IPS-11a (cell line): ENCODE results near the gene KLF12.
A peak's percentile ranks its signal among the peaks of the same experiment; 100 is the strongest.

ENCODE experiments used
- H3K4me3 ChIP-seq: one replicate; pipeline ENCODE4 v1.5.1; 2013; ENCODE audit warnings: low read depth, low read length, control low read depth

The KLF12 gene

DNA sequence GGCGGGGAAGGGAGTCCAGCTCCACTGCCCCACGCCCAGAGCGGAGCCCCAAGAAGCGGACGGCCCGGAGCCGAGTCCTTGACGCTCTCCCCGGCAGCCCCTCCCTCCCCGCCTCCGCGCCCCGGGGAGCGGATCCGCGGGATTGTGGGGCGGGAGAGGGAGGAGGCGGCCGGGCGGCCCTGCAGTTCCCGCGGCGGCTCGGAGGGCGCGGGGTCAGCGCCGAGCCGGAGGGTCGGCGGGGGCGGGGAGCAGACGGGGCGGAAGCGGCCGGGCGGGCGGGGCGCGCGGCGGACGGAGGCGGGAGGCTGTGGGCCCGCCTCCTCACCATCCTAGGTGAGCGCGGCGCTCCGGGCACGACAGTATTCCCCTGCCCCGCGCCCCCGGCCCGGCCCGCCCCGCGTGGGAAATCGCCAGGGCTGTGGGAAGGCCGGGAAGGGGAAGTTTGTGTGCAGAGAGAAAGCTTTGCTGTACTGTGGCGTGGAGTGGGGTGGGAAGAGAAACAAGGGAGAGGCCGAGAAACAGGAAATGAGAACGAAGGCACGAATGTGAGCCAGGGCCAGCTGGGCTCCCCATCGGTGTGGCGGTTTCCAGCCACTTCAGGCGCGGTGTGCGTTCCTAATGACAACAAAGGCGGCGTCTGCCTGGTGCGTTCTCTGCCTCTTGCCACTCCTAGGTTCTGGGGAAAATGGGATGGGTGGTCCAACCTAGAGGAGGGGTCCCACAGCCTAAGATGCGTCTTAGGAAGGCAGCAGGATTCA lies 1.3 kb upstream of the KLF12 start:
- H3K4me3 ChIP-seq = peak overlapping the region; percentile 79

DNA sequence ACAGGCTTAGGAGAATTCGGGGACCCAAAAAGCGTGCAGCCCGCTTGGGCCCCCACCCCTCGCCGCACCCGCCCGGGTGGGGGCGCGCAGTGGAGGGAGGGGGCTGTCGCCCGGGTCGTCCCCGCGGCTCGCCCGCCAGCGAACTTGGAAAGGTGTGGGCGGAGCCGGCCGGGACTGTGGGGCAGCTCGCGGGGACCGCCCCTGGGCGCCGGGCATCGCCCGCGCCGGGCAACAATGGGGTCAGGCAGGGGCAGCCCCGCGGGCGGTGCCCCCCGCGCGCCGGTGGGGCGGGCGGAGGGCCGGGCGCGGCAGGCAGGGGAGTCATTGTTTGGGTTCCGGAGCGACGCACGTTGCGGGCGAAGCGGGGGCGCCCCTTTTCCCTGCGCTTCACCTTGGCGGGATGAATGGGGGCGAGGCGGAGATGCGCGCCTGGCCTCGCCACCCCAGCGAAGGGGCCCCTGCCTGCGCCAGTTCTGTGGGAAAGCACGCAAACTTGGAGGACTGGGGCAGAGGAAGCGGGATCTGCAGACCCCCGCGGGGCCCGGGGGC lies 647 bp upstream of the KLF12 start:
- peak overlapping the region; percentile 79 for H3K4me3 ChIP-seq

DNA sequence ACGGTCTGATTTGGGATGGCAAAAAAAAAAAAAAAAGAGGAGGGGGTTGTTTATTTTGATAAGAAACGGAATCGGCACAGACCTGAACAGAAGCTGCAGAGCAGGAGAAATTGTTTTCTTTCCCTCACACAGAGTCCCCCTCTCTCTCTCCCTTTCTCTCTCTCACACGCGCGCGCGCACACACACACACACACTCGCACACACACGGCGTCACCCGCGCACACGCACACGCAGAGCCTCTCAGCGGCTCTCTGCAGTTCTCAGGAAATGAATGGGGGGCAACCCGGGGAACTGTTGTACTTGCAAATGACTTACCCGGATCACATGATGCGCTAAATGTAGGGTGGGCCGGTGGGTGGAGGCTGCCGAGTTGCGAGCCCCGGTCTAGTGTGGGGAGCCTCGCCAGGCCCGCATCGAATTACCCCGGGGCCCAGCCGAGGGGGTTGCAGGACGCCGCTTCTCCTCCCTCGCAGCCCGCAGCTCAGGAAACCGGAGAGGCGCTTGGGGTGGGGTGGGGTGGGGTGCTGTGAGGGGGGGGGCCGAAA lies 475 bp downstream of the KLF12 start:
- peak overlapping the region; percentile 86 for H3K4me3 ChIP-seq

DNA sequence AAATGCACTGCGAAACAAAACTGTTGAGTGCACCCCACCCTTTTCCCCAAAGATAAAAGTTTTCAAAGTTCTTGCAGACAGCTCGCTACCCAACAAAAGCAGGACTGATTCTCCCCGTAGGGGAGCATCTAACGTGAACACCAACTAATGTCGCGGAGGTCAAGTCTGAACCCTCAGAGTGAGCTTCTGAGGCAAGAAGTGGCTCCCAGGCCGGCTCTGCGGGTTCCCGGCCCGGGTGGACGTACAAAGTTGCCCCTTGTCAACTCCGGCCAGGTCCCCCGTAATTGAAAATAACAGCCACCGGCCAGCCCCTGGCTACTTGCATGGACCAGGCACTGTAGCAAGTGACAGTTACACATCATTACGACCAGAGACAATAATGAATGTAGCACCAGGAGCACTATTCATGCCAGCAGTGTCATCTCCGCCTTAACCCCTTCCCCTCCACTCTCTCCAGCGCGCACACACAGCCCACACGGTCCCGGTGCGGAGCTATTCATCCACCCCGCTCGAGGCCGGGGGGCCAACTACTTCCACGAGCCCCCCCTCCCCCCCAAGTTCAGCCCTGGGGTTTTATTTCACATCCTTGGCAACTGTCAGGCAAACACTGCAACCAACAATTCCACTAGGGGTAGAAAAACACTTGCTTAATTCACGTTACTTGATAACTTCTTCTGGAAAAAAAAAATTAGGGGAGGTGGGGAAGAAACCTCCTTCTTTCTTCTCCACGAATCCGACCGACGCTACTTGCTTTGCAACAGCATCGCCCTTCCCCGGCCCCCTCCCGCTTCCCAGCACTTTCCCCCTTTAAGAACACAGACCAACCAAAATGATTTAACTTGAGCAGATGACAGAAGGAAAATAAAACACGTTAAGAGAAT lies 1.2 kb downstream of the KLF12 start:
- peak overlapping the region; percentile 86 for H3K4me3 ChIP-seq

DNA sequence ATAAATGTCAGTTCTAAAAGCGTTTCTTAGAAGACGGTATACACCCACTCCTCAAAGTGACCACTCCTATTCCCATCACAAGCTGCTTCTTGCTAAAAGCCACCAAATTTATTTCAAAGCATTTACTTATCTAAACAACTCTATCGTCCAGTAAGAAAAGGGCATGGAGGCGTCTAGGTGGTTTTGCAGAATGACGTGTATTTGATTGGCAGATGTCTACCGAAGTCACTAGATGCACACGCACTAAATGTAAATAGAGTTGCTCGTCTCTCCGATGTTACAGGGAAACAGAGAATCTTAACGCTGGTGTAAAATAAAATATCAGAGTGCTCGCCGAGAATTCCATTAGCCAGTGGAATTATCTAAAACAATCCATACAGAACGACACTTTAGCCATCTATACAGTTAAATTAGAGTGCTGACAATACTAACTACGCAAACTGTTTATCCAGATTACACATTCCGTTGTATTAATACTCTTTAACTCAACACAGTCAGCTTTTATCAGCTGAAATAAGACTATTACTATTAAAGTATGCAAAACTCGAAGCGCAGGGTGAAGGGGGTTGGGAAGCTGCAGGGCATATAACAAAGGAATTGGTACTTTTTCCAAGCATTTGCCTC lies 1.9 kb downstream of the KLF12 start:
- peak overlapping the region; percentile 86 for H3K4me3 ChIP-seq

DNA sequence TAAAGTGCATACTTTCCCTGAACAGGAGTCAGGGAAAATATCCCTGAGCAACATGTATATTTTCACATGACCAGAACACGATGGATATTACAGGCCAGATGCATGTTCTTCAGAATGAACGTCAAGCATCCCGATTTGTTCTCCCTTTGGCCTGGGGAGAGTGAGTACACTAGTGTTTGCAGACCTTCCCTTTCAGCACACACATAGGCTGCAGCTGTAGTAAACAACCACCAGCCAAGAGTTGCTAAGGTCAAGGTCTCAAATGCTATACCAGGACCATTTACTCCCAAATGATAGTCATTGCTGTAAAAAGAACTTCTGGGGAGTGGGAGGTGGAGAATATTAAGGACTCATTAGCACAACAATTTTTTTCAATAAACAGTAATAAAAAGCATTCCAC lies 3.0 kb downstream of the KLF12 start:
- H3K4me3 ChIP-seq = no peak overlapping the region

DNA sequence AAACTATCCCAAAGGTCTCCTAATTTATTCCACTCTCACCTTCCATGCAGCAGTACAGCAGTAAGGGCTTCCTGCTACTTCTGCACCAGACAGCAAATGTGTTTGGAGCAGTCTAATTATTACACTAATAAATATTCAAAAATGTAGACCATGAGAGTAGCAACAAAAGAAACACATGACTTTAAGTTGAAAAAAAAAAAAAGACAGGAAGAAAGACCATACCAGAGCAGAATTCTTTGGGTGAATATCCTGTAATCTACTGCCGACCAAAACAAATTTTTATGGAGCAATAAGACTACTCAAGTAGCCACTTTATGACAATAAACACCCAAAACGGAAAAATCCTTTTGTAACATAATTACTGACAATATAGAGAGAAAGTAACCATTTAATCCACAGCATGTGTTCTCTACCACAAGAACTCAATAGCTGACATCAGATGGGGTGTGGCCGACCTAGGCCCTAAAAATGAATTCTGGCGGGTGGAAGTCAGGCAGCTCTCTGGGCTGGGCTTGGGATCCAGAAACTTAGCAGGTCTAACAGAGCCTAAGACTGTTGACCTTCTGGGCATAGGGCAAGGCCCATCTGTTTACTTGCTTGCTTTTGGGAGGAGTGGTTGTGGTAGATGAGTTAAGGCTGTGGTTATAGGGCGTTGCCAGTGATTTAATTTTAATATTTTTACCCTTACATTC lies 4.6 kb downstream of the KLF12 start:
- H3K4me3 ChIP-seq = no peak overlapping the region

DNA sequence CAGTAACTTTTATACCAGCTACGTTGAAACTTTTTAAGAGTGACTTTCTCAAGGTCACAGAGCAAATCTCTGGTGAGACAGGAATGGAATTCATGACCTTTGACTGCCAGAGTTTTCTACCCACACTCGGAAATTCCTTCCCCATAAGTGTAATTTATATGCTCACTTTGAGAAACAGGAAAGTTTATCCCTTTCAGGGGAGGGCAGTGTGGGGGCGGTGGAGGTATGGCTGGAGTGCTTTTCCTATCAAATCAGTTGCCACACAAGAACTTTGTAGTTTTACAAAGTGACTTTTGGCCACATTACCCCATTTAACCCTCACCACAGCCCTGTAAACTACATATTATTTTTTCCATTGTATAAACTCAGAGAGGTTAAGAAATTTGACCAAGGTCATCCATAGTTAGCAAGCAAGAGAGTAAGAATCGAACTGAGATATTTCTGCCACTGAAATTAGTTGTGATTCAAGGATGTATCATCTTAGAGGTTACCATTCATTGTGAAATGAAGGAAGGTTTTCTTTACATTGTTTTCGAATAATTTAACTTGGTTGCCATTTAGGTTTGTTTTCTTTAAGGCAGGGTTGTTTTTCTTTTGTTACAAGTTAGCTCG lies 5.9 kb downstream of the KLF12 start:
- H3K4me3 ChIP-seq = no peak overlapping the region

DNA sequence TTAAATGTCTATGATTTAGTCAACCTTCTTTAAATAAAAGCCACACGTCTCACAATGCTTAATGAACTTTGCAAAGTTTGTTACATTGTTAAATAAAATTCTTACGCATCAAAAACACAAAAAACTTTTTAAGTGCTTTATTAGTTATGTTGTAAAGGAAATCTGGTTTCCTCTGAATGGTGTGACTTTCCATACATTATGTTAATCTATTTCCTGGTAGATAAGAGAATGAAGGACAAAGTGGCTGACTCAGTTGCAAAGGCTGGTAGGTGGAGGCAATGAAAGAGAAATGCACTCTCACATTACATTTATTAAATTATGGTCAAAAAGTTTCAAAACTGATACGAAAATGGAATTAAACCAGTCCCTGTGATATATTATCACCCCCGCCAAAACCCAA lies 15.9 kb downstream of the KLF12 start:
- H3K4me3 ChIP-seq = no peak overlapping the region

DNA sequence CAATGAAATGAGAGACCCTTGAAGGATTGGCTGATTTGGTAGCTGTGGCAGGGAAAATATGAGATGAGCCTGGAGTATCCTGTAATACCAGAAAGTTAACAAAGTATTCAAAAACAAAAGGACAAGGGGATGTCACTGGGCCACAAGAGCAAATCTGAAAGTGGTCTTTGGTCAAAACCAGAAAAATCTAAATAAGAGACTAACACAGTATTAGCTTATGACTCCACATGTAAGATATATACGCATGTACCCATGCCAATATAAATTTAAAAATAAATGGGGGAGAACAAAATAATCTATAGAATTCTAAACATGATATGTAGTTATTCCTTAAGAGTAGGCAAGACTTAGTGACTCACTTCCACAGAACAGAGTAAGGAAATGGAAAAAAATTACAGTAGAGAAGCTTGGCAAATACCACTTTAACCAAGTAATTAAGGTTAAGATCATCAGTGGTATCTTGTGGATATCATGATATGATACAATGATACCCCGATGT lies 16.9 kb downstream of the KLF12 start:
- H3K4me3 ChIP-seq = no peak overlapping the region

DNA sequence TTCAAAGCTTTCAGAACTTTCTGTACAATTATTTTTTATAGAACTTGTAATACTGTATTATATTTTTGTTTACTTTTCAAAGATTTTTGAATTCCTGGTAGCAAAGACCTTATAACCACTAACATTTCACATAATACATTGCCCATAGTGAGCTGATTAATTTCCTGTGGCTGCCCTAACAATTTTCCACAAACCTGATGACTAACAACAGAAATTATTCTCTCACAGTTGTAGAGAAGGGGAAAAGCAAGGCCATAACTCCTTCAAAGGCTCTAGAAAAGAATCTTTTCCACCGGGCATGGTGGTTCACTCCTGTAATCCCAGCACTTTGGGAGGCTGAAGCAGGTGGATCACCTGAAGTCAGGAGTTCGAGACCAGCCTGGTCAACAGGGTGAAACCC lies 19.1 kb downstream of the KLF12 start:
- H3K4me3 ChIP-seq = no peak overlapping the region

DNA sequence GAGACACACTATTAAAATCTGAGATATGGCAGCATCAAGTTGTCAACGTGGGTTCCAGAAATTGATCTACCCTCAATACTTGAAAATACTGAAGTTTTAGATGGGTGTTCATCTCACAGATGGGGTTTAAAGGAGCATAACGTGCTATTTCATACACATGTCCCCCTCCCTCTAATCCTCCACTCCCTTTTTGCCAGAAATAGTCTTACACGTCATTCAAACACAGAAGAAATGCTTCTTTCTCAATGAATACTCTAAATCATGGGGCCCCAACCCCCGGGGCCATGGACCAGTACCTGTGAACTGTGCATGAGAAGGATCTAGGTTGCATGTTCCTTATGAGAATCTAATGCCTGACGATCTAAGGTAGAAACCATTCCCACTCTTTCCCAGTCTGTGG lies 19.6 kb downstream of the KLF12 start:
- H3K4me3 ChIP-seq = no peak overlapping the region

DNA sequence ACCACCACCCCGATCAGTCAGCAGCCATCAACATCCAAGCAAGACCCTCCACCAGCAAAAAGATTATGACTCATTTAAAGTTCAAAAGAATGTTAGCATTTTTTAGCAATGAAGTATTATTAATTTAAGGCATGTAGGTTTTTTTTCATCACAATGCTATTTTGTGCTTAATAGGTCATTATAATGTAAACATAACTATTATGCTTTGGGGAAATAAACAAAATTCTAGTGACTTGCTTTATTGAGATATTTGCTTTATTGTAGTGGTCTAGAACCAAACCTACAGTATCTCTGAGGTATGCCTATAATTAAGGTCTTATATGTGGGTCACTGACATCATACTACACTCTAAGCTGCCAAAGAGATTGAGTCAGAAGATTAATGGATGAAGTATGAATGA lies 20.0 kb downstream of the KLF12 start:
- no peak overlapping the region for H3K4me3 ChIP-seq

DNA sequence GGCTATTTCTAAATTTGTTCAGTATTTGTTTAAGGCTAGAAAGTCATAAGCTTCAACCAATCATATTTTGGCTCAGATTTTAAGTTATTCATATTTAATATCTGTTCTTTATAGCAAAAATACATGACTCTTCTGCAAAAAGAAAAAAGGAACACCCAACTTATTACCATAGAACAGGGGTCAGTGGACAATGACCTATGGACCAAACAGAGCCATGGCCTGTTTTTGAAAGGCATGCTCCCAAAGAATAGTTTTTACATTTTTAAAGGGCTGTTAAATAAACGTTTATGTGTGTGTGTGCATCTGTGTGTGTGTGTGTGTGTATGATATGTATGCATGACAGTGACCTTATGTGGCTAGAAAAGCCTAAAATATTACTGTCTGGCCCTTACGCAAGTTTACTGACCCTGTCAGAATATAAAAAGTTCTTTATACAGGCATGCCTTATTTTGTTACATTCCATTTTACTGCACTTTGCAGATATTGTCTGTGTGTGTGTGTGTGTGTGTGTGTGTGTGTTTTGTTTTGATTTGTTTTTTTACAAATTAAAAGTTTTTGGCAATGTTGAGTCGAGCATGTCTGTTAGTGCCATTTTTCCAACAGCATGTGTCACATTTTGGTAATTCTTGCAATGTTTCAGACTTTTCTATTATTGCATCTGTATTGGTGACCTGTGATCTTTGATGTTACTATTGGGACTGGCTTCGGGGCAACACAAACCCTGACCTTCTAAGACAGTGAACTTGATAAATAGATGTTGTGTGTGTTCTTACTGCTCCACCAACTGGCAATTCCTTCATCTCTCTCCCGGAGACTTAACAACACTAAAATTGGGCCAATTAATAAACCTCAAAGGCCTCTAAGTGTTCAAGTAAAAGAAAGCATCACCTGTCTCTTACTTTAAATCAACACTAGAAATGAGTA lies 22.0 kb downstream of the KLF12 start:
- H3K4me3 ChIP-seq = no peak overlapping the region

DNA sequence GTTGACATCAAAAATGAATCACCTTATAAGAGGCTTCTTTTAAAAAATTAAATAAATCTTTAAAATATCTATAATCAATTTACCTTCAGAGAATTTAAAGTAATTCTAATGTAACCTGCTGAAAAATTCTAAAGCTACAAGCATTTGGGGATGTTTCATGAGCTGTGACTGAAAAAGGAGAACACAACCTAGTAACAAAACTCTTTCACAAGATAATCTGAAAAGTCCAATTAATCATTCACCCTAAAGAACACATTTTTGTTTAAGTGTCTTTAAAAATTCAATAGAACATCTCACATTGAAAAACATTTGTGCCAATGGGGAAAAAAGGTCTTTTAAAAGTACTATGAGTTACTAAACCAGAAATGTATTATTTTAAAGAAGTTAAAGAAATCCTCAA lies 22.8 kb downstream of the KLF12 start:
- no peak overlapping the region for H3K4me3 ChIP-seq

DNA sequence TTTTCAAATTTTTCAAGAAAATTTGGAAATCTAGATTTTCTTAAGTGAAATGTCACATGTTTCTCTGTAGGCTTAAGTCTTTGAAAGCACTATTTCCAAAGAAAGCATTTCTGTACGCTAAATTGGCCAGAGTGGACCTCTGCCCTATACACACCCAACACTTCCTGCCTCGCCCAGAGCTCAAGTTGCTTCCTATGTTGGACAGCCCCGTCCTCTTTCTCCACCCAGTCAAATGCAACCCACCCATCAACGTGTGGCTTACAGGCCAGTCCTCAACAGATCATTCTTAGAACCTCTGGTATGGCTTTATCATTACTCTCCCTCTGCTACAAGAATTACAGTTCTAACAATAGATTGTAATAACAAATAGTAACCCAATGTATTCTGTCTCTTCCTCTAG lies 24.2 kb downstream of the KLF12 start:
- no peak overlapping the region for H3K4me3 ChIP-seq

DNA sequence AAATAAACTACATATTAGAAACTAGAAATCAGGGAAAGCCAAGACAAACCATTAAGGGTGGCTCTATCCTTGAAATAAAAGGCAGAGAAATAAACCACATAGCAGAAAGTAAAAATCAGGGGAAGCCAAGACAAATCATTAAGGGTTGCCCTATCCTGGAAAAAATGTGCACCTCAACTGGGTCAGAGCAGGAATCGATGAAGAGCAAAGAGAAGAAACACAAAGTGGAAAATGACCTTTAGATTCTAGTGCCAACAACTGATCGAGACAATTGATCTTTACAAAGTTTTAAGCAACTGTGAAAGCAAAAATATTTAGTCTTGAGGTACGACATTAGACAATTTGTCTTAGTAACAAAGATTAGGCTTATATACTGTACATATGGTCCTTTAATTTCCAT lies 26.6 kb downstream of the KLF12 start:
- no peak overlapping the region for H3K4me3 ChIP-seq

DNA sequence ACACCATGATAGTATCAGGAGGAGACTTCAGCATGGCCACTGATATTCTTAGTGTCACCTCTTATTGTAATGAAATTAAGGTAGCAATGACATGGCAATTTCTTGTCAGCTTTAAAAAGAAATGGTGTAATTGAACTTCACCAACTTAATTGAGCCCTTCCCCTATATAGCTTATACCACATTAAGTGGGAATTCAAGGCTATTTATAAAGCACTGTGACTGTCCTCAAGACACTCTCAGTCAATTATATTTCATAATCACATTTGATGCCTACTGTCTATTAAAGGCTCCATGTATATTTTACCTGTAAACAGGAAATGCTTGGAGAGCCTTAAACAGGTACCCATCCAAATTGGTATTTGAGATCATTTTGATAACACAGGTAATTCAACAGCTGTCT lies 28.3 kb downstream of the KLF12 start:
- no peak overlapping the region for H3K4me3 ChIP-seq

DNA sequence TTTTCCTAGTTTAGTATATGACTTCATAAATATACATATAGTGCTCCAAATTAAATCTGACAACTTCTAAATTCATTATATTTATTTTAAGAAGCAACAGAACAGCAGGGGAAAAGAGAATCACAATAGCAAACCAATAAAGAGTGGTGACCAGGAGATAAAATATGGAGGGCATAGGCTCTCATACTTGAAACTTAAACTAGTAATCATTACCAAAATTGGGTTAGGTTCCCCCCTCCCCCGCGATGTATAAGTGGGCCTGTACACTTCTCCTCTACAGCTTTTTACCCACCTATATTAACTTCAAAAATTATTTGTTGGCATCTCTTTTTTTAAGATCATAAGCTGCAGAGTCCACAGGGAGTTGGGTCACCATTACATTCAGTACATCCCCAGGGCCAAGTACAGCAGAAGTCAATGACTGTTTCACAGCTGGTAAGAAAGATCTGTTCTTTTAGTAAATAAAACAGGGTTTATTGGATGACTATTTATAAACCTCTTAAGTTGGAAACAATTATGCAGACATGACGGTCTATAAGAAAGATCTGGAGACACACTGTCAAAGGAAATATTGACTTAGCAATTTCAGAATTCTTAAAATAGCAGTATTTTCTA lies 29.4 kb downstream of the KLF12 start:
- no peak overlapping the region for H3K4me3 ChIP-seq
